NAMALWA (cell line): Measurements from ENCODE around the gene PTPRN2.
"Not testable (repeated sequence)": the region's sequence is repeated elsewhere in the genome, so short reads cannot be mapped to it uniquely, and the experiment has no call there.

Source experiments
- DNase-seq: peaks from one replicate; pipeline ENCODE4 v3.0.0-alpha.2; 2015; ENCODE audit warnings: low spot score

The PTPRN2 gene

DNA sequence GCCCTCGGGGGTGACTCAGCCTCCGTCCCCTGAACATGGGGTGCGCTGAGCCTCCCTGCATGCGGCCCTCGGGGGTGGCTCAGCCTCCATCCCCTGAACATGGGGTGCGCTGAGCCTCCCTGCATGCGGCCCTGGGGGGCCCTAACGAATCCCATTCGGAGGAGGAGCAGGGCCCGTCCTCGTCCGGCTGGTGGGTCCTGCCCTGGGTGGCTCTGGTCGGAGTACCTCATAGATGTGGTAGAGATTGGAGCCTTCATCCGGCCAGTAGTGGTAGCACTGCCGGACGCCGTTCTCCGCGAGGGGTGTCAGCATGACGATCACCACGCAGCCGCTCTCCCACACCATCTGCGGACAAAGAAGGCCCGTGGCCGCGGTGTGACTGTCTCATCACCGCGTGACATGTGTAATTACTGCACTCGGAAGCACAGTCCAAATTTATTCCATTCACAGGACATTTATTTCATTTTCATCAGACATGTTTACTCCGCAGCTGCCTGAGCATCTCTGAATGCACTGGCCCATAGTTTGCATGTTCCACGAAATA is 1009.8 kb downstream of the PTPRN2 start:
- DNase-seq: no peak

DNA sequence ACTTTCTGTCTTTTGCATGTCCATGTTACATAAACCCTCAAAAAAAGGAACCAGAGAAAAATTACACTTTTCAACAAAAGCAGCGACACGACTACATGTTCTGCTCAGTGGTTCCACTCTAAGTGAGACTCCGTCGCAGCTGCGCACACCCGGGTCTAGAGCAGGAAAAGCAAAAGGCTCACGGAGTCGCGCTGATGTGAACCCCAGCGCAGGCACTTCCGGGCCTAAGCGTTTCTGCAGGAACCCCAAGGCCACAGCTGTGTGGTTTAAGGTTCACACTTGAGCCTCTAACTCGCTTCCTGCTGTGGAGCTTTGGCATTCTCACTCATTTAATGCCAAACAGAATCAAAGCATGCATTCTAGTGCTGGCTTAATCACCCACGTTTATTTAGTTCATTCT is 1010.6 kb downstream of the PTPRN2 start:
- DNase-seq: no peak

DNA sequence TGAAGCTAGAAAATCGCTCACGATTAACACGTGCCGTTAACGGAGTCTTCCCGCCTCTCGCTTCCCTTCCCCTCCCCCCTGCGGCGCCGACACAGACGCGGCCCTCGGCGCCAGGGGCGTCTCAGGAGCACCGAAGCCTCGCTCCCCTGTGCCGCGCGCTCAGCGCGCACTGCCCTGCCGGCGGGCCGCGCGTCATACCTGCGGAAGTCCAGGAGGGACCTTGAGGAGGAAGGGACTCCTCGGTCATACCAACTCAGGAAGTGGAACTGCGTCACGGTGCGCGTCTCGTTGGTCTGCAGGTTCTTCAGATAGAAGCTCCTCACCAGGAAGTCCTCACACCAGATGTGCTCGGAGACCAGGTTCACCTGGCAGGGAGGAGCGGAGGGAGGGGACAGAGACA is 1011.2 kb downstream of the PTPRN2 start:
- DNase-seq: no peak

DNA sequence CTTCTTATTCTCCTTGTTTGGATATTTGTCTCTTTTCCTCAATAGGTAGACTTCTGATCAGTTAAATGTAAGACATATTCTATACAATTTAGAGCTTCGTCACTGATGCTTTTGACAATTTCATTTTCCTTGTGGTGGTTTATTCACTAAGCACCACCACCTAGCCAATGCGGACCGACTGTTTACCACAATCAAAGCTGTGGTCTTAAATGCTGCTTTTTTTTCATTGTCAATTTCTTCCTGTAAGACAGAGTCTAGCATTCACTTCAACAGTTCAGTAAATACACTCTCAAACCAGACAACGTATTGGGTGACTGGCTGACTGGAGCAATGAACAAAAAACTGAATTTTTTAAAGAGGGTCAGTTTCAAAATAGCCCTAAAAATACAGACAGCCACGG is 1011.8 kb downstream of the PTPRN2 start:
- DNase-seq: no peak

DNA sequence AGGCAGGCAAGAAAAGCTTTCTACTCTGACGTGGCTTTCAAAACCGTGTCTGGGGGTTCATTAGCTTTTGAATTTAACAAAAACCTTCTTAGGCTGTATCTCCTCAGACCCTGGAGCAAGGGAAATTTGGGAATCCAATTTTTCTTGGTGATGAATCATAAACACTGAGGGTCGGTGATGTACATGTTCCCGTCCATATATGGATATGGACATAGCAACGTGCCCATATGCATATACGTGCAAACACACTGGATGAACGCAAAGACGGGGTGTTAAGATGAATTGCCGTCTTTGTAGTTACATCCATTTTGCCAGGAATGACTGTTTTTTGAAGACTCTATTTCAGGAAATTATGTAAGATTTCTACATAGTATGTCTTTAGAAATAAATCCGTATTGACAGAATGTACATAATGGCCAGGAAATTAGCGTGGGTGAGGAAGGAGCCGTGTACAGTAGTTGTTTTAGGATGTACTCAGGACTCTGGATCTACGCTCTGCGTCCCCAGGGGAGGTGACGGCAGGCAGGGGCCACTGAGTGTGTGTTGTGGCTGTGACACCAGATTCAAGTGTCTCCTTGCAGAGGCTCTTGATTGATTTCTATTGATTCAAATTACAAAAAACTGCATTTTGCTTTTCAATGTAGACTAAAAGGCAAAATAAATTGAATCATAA is 1012.6 kb downstream of the PTPRN2 start:
- DNase-seq: no peak

DNA sequence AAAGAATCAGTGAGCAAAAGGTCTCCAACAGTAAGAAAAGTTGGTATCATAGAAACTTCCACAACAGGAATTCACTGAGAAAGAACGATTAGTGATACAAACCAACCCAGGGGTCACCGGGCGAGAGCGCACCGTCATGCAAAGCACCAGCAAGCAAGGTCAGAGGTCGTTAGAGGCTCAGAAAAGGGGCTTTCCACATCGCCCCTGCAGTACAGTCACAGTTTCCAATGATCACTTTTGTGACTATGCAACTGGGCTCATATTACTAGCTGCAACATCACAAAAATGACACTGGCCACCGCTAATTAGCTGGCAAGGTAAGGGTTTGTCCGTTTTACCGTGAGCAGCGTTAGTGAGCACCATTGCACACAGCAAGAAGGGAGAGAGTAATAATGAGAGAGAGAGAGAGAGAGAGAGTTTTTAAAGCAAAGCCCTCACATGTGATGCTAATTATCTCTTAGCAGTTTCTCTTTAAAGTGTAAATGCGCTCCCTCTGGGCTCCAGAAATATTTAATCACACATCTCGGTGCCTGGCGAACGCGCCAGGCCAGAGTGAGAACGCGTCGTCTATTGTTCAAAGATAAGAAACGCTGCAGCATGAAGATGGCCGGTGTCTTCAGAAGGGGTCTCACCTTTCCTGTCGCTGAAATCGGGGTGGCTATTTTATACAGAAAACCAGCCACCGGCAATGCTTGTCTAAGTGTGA is 1013.4 kb downstream of the PTPRN2 start:
- DNase-seq: no peak

DNA sequence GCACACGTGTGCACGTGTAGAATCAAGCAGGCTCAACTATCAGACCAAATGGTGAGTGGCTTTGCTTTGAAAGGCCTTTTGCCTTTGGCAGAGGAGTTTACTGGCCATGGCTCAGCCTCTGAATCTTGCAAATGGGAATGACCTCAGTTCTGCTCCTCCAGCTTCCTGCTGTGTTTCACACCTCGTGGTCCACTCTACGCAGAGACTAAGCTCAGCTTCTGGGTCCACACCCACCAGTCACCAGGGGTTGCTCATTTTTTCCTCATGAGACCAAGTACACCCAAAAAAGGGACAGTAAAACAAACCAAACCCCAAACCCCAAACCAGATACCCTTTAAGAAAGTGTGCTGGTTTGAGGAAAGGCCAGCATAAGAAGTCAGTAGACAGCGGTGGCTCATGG is 1014.4 kb downstream of the PTPRN2 start:
- no peak for DNase-seq

DNA sequence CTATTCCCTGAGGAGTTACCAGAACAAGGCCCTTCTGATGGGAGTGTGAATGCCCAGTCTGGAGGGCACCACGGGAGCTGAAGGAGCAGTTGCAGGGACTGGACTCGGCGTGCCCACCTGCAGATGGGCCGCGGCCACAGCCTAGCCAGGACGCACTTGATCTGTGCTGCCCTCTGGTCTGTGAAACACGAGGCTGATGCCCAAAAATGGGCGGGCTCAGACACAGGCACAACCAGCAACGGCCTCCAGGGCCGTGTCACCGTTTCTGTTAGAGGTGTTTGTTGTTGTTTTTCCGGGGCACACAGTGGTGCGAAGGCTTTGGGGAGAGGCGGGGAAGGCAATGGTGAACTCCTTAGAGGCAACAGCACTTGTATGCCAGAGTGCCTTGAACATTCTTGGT is 1015.0 kb downstream of the PTPRN2 start:
- DNase-seq: no peak

DNA sequence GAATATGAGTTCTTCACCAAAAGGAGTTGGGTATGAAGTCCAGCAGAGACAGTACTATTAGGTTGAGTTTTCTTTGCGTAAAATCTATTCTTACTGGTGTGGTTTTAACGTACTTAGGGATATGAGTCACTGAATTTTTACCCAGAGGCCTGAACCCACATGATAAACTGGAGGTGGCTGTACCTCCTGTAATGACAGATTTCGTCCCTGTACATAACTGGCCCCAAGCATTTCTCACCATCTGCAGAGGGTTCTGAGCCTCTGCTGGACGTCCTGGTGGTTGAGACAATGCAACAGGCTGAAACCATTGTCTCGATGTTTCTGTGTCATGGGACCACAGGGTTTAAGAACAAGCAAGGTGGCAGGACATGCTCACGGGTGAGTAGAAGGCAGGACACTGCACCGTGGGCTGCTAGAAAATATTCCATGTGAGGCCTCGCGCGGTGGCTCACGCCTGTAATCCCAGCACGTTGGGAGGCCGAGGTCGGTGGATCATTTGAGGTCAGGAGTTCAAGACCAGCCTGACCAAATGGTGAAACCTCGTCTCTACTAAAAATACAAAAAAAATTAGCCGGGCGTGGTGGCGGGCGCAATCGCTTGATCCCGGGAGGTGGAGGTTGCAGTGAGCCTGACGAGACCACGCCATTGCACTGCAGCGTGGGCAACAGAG is 1017.0 kb downstream of the PTPRN2 start:
- DNase-seq: no peak

DNA sequence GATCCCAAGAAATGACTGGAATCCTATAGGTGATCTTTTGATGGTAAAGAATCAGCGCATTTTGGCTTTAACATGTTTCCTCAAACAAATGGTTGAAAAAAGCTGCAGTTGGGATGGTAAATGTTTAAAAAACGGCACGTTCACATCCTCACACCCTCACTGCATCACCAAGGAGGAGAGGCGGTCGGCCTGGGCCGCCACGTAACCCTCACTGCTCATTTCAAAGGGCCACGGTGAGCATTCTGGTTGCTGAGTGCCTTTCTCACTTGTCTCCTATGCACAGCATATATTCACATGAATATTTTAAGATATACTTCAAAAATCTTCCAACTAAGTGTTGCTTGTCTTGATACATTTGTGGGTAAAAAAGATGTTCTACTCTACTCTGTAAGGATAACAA is 1017.7 kb downstream of the PTPRN2 start:
- DNase-seq: no peak

DNA sequence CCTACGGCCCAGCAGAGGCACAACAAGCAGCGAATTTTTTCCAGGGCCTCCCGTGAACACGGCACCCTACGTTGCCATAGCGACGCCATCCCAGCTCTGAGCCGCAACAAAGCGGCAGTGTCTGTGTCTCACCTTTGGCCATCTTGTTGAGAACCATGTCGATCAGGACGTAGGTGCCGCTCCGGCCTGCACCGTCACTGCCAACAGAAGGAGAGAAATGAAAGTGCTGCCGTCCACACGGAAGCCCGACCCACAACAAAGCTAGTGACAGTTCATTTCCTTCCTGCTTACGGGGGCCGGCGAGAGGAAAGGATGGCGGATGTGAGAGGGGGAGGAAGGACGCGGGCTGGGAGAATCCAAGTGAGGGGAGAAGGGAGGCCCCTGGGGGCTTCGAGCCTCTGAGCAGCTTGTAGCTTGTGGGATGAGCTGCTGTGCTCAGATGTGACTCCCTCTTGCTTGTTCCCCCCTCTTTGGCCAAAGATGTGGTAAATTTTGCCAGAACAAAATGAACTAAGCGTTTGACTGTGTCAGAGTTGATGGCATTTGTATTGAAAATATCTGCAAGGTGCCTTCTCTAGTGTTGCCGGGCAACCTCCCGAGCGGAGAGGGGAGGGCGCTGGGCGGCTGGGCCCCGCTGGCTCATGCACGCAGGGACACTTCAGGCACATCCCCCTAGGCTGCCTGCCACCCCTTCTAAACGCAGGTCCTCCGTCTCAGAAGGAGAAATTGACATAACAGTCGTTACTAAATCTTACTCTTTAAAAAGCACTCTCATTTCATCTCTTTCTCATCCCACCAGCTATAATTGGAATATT is 1018.6 kb downstream of the PTPRN2 start:
- DNase-seq: no peak

DNA sequence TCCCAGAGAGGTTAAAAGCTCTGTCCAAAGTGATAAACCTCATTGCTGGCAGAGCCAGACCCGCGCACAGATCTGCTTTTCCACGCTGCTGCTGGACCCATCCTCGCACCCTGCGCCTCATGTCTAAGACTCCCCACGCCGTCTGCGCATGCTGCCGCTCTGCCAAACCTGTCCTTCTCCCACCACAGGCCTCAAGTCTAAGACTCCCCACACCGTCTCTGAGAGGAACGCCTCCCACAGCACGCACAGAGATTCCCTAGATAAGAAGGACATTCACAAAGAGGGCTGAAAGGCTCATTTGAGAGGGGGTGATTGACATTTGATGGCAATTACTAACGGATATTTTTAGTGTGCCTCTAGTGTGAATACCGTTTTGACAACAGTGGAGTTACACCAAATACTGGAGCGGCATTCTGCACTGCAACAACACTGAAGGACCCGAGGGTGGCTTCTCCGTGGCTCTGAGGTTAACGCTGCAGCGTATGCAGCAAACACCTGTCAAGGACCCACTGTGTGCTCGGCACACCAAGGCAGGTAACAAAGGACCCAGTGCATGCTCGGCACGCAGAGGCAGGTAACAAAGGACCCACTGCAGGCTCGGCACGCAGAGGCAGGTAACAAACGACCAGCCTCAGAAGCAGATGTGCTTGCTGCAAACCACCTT is 1019.4 kb downstream of the PTPRN2 start:
- no peak for DNase-seq

DNA sequence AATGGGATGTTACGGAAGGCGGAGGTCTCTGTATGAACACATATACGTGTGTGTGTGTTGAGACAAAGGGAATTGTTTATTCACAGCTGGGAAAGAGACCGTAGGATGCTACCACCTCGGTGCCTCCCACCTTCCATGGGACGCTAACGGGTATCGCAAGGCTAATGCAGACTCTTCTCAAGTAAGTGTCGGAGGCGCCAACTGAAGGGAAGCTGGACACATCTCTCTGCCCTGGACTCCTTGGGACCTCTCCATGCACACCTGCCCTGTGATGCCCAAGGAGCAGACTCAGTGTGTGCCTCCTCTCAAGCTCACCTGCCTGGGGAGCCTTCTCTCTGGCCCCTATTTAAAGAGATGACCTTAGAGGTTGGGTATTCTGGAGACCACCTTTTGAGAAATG is 1020.0 kb downstream of the PTPRN2 start:
- no peak for DNase-seq

DNA sequence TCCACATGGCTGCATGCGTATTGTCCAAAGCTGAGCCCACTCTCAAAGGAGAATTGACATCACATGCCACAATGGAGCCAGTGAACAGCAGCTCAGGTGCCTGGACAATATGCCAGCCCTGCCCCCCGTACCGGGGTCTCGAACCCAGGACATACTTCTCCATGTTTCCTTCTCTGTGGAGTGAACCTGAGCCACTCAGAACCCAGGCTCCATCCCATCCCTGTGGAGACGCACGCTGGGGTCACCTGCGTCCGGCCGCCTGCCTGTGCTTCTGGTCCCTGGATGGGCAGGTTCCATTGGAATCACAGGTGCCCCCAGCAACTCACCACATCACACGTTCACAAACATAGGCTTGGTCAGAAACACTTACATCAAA is 1021.0 kb downstream of the PTPRN2 start:
- no peak for DNase-seq

DNA sequence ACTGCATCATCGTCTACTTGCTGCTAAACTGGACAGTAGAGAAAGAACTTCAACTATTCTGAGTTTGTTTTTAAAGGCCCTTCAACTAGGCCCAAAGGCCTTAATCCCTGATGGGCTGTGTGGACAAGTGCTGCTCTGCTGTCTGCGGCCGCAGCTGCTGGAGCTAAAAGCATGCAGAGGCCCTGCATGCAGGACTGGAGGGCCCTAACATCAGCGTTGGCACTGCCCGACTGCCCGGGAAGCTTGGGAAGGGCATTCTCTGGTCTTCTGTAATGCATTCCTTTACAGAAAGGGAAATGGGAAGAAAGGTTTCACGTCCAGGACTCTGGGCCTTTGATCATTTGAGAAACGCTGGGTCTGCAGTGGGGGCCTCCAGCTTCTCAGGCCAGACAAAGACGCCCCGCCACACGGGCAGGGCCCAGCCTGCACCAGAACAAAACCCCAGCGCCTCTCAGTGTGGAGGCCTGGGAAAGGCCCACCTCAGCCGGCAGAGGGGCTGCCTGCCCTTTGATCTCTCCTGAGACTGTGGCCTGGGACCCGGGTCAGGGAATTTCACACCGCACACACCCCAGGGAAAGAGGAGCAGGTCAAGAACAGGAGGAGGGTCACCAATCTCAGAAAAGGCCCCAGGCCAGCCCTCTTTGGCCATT is 1021.5 kb downstream of the PTPRN2 start:
- DNase-seq: no peak

DNA sequence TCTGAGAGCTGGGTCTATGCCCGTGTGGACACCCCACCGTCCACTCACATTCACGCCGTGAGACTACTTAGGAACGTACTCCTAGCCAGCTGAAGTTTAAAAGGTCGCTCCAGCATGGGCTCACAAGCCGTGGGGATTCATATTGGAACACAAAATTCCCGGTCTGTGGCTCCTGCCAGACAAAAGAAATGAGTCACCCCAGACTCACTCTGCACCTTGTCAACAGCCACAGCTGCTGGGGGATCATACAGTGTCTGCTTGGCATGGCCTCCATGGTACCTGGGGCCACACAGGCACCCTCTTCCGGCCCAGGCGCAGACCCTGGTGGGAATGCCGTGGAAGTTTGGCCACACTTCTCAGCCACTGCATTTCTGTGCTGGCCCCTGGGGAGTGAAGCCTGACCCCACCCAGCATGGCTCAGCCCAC is 1022.4 kb downstream of the PTPRN2 start:
- no peak for DNase-seq

DNA sequence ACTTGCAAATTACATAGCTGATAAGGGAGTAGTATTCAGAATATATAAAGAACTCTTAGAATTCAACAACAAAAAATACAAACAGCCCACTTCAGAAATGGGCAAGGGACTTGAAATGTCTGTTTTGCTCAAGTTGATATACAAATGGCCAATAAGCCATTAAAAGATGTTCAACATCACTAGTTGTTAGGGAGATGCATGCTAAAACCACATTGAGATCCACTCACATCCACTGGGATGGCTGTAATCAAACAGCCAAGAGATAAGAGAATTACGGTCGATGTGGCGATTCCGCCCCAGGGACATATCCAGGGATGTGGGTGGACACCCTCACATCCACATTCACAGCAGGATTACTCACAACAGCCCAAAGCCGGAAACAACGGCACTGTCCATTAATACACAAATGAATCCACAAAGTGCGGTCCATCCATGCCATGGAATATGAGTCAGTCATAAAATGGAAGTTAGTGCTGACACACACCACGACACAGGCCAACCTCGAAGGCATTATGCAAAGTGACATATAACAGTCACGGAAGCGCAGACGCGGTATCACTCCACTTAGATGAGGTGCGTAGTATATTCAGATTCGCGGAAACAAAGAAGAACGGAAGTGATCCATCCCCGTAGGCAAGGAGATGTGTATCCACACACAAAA is 1023.0 kb downstream of the PTPRN2 start:
- no peak for DNase-seq

DNA sequence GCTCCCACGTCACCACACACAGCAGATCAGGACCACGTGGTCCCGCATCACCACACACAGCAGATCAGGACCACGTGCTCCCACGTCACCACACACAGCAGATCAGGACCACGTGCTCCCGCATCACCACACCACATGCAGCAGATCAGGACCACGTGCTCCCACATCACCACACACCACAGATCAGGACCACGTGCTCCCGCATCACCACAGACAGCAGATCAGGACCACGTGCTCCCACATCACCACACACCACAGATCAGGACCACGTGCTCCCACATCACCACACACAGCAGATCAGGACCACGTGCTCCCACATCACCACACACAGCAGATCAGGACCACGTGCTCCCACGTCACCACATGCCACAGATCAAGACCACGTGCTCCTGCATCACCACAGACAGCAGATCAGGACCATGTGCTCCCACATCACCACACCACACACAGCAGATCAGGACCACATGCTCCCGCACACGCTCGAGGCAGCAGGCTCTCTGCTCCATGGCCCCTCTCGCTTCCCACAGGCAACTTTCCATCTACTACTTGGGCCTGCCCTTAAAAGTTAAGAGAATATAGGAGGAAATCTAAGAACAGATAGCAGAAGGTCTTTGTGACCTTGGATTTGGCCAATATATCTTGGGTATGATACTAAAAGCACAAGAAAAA is 1024.0 kb downstream of the PTPRN2 start:
- DNase-seq: not testable (repeated sequence)

DNA sequence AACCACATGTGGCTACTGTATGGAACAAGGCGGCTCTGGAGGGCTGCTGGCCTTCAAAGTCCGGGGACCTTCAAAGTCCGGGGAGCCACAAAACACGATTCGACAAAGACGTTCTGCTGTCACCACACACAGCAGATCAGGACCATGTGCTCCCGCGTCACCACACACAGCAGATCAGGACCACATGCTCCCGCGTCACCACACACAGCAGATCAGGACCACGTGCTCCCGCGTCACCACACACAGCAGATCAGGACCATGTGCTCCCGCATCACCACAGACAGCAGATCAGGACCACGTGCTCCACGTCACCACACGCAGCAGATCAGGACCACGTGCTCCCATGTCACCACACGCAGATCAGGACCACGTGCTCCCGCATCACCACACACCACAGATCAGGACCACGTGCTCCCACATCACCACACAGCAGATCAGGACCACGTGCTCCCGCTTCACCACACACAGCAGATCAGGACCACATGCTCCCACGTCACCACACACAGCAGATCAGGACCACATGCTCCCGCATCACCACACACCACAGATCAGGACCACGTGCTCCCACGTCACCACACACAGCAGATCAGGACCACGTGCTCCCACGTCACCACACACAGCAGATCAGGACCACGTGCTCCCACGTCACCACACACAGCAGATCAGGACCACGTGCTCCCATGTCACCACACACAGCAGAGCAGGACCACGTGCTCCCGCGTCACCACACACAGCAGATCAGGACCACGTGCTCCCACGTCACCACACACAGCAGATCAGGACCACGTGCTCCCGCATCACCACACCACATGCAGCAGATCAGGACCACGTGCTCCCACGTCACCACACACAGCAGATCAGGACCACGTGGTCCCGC is 1024.9 kb downstream of the PTPRN2 start:
- not testable (repeated sequence) for DNase-seq
